ENCODE results near the gene BCL11A. TPM values are rescaled to one million over a fixed set of nuclear protein-coding genes. Genes with fewer than 3 reads are reported as not detected.
A peak's percentile ranks its signal among the peaks of the same experiment; 100 is the strongest.

The BCL11A gene
- total RNA-seq, 1 donor from 2014 or later, result 31.6 TPM

DNA sequence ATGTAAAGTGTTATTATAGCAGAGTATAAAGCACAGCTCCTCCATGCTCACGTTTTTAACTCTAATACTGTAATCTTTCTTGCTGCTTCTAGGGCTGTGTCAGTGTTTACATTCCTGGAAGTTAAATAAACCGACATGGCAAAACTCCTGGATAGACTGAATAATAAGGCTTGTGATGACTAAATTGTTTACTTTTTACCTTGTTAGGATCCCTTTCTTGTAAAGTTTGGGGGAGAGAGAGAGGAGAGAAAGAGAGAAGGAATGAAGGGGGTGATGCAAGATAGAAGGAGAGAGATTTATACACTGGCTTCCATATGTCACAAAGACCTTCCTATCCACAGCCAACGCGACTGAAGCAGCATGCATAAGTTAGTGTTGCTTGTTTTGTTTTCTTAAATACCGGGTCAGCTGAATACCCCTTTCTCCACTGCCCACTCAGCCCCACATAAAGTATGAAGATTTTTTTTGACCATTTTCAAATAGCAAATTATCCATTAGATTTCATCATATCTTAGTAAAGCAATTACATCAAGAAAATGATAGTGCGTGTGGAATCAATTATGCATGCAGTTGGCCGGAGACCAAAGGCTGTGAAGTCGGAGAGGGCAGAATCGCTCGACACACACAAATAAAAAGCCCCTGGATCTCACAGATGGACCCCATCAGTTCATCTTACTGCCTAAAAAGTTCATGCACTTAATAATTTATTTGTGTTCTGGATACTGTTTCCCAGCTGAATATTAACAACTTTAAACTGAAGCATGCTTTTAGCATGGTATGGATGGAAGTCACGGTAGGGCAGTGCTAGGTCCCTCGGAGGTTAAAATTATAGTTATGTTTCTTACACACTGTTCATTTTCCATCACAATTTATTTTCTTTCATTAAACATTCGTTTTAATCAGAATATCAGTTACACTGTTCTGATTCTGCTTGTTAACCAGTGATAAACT lies 20.1 kb downstream of the BCL11A start:
- intact Hi-C loops (cut with DNase I), result loop anchor here (10.0 kb wide), 1 partner anchor 99 kb away; no protein-coding TSS in a partner anchor
- no peak for DNase-seq
- no peak for ATAC-seq (ENCODE audit: poor library complexity)

DNA sequence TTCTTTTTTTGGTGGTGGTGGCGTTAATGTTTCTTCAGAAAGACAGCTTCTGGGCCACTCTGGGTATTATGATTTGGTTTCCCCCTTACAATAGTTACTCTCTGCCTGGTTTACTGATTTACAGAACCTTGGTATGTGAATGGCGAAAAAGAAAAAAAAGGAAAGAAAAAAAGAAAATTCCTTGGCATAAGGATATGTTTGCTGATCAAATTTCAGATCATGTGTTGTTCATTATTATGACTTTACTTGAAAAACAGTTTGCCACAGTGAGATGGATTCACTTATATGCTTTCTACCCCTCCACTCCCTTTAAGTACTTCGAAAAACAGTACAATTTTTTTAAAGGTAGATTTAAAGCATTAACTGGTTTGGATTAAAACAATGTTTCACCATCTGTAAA lies 21.0 kb downstream of the BCL11A start:
- intact Hi-C loops (cut with DNase I), result loop anchor here (10.0 kb wide), 1 partner anchor 98 kb away; no protein-coding TSS in a partner anchor
- ATAC-seq (ENCODE audit: poor library complexity) (no peak), DNase-seq (no peak)

DNA sequence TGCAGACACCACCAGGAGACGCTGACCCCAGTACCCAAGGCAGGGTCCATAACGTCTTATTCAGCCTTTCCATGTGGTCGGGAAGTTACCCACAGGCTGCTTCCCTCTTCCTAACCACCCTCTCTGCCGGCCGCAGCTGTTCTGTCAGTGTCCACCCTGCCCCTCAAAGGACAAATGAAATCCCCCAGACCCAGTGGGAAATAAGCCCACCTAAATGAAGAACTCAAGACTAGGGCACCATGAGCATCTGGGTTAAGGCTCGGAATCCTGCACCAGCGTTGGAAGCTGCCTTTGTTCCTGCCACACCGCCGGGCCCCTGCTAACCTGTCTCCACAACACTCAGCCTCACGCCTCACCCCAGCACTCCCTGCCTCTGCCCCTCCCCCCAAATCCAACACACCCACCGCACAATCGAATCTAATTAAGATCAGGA lies 21.7 kb downstream of the BCL11A start:
- peak; percentile 43 for ATAC-seq (ENCODE audit: poor library complexity)
- intact Hi-C loops (cut with DNase I), result loop anchor here (10.0 kb wide), 1 partner anchor 97 kb away; no protein-coding TSS in a partner anchor
- DNase-seq, result no peak

DNA sequence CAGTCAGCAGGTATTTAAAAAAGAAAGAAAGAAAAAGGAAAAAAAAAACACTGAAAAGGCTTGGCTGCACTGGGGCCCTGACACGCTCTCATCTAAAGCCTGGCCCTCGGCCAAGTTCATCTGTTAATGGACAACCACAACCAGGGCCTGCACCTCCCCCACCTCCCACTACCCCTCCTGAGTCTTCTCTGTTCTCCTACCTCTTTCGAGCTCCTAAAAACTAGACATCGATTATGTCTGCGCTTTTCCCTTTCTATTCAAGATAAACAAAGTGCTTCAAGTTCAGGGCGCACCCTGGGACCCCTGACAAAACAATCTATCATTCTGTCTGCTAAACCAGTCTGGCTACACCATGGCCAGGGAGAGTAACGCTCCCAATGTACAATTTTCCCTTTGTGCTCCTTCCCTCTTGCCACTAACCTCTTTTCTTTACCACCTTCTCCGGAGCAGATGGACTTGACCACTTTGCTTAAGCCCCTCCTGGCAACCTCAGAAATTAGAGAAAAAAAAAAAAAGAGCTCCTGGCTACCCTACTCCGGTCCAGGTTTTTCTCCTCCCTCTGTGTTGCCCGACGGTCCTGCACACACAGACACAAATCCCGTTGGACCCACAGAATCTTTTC lies 22.7 kb downstream of the BCL11A start:
- intact Hi-C loops (cut with DNase I), result loop anchor here (10.0 kb wide), 1 partner anchor 96 kb away; no protein-coding TSS in a partner anchor
- DNase-seq (peak; percentile 78), ATAC-seq (ENCODE audit: poor library complexity) (peak; percentile 74)

DNA sequence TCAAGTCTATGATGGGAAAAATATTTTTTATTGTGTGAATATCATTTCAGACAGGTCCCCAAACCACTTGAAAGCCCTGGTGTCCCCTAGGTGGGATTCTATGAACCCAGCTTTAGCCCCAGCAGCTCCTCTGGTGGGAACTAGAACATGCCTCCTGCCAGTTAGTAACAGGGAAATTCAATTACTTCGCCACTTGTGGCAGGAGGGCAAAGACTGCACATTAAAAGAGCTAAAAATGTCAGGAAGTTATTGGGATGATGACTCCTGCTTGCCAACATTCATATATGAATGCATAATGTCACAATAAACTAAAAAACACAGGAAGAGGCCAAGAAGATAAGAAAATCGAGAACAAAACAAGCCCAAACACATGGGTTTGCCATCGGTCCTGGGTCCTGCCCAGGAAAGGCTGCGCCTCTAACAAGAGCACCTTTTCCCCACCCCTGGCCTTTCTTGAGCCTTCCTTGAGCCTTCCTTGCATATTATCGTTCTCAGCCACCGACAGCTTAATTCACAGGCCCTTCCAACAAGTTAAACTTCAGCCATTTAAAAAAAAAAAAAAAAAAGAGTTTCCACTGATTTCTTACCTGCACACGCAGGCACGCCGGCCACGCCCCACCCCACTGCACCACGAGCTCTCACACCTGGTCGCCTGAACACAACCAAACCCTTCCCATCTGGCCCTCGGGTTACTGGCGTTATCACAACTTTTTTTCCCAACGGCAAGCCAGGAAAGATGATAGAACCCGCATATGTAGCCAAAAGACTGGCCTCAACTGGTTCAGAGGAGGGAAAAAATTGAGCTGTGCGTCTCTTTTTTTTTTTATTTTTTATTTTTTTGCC lies 23.4 kb downstream of the BCL11A start:
- intact Hi-C loops (cut with DNase I), result loop anchor here (10.0 kb wide), 1 partner anchor 95 kb away; no protein-coding TSS in a partner anchor
- ATAC-seq (ENCODE audit: poor library complexity), result peak; percentile 8

DNA sequence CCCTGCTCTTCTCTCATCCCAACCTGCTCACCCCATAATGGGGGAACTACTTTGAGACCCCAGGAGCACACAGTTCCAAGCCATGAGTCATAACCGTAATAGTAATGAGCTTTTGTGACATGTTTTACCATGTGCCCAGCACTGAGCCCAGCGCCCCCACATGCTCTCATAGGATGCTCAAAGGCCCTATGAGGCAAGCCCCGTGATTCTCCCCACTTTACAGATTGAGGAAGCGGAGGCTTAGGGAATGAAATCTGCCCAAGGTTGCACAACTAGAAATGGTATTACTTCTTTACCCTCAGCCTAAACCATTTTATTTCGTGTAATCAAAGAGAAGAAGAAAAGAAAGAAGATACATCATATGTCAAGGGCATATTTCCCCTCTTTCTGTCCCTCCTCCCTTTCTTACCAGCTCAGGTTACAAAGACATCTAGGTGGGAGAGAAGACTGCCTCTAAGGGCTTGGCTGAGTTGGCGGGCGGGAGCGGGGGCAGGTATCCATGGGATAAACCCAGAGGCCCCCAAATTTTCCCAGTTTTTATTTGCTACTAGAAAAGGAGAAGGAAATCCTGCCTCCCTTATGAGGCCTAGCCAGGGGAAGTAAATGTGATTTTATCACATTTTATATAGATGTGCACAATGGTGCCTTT lies 24.2 kb downstream of the BCL11A start:
- intact Hi-C loops (cut with DNase I), result no loop called here
- no peak for ATAC-seq (ENCODE audit: poor library complexity)
- no peak for DNase-seq

More for the DNA sequence above, 23.4 kb downstream of the BCL11A start:
- DNase-seq, result no peak

DNA sequence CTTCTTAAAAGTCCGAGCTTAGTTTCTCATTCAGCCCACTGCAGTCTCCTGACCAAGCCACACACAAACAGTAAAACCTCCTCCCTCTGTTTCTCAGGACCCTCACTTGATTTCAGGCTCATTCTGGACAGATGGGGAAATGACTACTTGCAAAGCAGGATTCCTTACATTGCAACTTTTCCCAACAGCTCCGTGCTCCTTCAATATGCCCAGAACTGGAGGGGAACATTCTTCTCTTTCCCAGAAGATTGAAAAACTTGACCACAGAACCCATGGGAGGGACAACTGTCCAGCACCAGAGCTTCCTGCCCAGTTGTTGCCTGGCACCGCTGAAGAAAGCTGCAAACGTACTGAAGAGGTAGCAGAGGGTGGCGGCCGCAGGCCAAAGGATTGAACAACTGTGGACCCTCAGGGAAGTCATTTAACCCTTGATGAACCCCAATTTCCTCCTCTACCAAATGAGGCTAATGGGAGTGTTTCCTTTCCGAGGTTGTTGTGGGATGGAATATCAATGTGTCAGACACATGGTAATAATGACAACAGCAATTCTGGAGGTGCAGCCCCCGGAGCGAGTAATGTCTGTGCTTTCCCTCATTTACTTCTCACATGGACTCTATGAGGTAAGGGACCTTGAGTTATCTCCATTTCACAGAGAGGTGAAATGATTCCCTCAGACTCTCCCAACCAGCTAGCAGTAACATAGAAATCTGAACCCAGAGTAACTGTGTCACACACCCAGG lies 25.0 kb downstream of the BCL11A start:
- intact Hi-C loops (cut with DNase I), result no loop called here
- no peak for ATAC-seq (ENCODE audit: poor library complexity)

DNA sequence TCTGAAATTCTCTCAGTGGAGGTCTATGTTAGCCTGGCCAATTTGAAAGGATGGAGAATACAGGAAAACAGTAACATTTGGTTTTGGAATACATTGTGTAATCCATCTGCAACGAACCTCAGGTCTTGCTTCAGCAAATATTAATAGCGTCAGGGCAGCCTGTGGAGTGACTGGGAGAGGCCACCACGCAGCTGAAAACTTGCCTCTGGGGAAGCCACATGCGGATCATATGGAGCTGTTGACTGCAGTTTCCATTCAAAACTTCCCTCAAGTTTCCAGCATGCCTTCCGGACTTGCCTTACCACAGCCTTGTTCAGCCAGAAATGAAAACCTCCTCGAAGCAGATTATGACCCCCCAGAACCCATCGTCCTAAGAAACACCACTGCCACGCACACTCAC lies 25.7 kb downstream of the BCL11A start:
- intact Hi-C loops (cut with DNase I), result no loop called here
- DNase-seq (no peak), ATAC-seq (ENCODE audit: poor library complexity) (no peak)

More for the DNA sequence above, 25.0 kb downstream of the BCL11A start:
- DNase-seq, result no peak

DNA sequence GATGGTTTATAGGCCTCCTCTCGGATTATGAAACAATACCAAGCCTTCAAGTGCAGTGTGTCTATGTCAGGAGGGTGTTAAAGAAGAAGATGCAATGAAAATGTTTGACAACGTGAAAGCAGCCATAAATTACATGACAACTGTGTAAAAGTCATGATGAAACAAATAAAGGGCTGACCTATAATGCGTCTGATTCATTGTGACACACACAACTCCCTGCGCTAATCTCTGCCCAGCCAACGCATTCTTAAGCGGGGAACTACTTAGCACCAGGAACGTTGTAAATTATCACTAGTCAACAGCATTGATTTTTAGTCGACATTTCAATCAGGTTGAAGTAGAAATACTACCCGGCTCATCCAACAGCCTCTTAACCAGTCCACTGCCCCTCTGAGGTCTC lies 26.8 kb downstream of the BCL11A start:
- intact Hi-C loops (cut with DNase I), result no loop called here
- ATAC-seq (ENCODE audit: poor library complexity), result no peak
- no peak for DNase-seq

DNA sequence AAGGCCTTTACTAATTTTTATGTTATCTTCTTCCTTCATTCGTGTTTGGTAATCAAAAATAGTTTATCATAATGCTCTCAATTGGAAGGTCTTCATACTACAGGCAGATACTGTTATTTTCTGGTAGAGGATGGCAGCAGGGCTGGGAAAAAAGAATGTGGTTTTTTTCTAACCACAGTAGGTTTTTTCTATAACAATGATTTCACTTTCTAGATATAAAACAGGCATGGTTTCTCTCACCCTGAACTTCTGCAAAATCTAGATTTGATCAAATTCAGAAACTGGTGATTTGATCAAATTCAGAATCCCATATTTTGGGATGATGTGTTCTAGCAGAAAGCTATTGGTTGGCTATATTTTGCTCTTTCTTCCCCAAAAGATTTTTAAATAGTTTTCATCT lies 27.6 kb downstream of the BCL11A start:
- ATAC-seq (ENCODE audit: poor library complexity) (no peak), DNase-seq (no peak)
- intact Hi-C loops (cut with DNase I), result no loop called here

DNA sequence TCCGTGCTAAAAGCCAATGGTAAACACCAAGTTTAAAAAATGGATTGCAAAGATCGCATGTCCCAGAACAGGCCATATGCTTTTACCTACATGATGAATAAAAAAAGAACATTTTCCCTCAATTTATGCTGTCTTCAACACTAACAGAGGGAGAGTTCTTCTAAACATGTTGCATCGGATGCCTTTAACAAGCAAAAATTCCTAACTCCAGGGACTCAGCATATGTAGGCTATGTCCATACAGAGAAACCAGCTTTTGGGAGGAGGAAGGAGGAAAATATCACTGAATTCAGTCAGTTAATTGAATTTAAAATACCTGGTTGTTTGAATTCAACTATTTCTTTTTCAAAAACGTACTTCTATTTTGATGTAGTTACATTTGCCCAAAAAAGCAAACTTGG lies 28.6 kb downstream of the BCL11A start:
- intact Hi-C loops (cut with DNase I), result no loop called here
- DNase-seq (no peak), ATAC-seq (ENCODE audit: poor library complexity) (no peak)

DNA sequence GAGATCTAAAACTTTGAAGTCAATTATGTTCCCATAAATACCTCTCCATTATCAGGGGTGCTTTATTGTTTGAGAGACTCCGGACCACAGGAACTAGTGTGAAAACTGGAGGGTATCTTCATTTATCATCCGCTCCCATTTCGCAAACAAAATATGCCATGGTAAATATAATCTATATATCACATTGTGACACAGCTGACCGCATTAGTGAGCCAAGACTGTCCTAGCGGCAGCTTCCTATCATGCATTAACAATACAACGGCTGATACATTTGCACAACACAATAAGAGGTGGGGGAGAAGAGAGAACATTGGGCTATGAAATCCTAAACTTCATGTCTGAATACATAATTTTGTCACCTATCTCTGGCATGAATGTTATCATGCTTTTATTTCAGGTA lies 29.5 kb downstream of the BCL11A start:
- DNase-seq, result no peak
- intact Hi-C loops (cut with DNase I), result no loop called here
- ATAC-seq (ENCODE audit: poor library complexity), result no peak

DNA sequence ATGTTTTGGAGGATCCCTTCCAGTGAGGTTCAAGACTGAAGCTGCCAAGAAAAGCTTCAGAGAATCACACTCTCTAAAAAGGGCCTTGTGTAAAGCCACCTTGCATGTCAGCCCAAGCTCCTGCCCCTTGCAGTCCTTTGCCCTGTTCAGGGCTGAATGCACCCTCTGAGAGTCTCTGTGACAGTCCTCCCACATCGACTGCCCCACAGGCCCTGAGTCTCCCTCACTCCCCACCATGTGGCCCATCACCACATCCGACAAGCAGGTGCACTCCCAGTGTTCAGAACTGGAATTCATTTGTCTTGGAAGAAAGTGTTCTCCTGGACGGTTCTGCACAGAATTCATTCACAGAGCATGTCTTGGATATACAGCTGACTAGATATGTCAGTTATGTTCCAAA lies 31.0 kb downstream of the BCL11A start:
- DNase-seq (no peak), ATAC-seq (ENCODE audit: poor library complexity) (peak; percentile 11)
- intact Hi-C loops (cut with DNase I), result no loop called here

DNA sequence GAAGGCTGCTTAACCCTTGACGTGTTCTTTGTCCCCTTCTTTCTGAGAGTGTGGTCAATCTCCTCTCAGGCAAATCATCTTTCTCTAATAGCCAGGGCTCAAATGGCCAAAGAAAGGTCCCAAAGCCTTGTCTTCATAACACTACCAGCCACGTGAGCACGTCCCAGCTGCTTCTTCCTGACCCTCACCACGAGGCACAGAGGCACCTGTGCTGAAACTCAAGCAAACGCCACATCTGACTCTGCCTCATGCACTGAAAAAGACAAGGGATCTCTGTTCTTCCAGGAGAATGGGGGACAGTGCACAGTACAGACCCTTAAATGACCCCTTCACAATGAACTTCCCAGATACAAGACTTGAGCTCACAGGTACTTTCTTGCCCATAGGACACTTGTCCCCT lies 31.8 kb downstream of the BCL11A start:
- DNase-seq (no peak), ATAC-seq (ENCODE audit: poor library complexity) (no peak)
- intact Hi-C loops (cut with DNase I), result no loop called here

DNA sequence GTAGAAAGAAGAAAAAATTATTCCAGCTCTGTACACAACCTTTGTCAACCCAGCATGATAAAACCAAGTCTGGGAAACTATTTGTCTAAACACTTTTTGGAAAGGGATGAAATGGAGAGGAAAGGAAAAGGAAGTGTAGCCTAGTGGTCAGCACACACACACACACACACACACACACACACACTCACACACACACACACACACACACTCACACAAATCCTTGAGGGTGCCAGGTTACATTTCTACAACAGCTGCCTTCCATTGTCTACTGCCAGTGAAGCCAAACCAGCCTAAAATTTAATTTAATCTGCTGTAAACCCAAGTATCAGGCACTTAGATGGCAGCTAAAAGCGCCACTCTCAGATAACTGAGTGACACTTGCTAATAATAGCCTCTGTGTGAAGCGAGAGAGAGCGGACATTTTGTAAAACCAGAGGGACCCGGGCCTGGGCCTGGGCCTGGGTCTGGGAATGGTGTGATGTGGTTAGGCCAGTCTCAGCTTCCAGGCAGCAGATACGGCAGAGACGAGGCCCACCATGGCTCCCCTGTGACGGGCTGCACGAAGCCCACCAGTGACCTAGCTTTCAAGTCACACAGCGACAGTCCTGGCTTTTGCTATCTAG lies 32.4 kb downstream of the BCL11A start:
- DNase-seq (no peak), ATAC-seq (ENCODE audit: poor library complexity) (peak; percentile 52)
- intact Hi-C loops (cut with DNase I), result no loop called here

DNA sequence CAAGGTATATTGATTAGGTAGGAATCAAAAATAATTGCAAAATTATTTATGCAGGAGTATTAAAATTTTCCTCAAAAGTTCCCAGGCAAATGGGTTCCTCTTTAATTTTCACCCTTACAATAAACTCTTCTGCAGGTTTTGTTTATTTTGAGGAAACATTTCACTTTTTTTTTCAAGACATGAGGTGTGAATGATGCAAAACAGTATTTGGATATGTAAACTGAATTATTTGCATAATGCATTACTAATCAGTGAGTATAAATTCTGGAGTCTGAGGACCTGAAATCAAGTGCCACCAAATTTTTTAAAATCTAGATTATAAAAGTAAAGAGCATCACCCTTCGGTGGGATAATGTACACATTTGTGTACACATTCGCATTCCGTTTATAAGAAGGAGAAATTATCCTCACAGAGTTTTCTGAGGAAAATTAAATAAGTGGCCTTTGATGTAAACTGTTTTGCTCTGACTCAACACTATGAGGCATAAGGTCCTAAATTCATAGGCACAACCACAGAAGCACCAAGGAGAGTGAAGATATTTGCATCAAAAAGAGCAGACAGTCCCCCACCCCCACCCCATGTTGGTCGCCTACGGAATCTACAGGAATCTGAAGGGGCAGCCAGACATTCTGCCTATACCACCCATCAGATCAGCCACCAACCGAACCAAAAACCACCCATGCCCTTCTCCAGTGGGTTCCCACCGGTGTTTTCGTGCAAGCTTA lies 33.1 kb downstream of the BCL11A start:
- DNase-seq (no peak), ATAC-seq (ENCODE audit: poor library complexity) (no peak)
- intact Hi-C loops (cut with DNase I), result no loop called here

Data from Right ventricle myocardium superior (tissue), 1 donor.